Heart right ventricle (tissue), 16 donors: ENCODE measurements around the gene SPACA6. TPM values are rescaled to one million over a fixed set of nuclear protein-coding genes. Genes with fewer than 3 reads are reported as not detected.
A peak's percentile ranks its signal among the peaks of the same experiment; 100 is the strongest.

Experiments
- ATAC-seq, 8 donors: fragments of 200-7000 bp; cut with Tn5 transposase; one replicate each; pipeline ENCODE4 v1.9.1; 2020; ENCODE audit warnings: mild to moderate bottlenecking in 8 of 8, moderate library complexity in 8 of 8, moderate number of reproducible peaks in 1 of 8
- DNase-seq, 2 donors: peaks; one replicate each; pipeline ENCODE4 v3.0.0-alpha.2; 2020
- H3K27ac ChIP-seq, 10 donors: fragments of 200-600 bp; sonication (generic) in 2 of 10; one replicate each; pipeline versions ENCODE4 v1.5.0 to v1.8.0; 2020 to 2022; ENCODE audit warnings: mild to moderate bottlenecking in 3 of 10
- H3K27me3 ChIP-seq, 7 donors: fragments of 200-600 bp; one replicate each; pipeline ENCODE4 v1.8.0; 2021 to 2022; ENCODE audit warnings: mild to moderate bottlenecking in 2 of 7
- H3K36me3 ChIP-seq, 9 donors: fragments of 200-600 bp; sonication (generic) in 1 of 9; one replicate each; pipeline versions ENCODE4 v1.5.0 to v1.8.0; 2020 to 2022; ENCODE audit warnings: mild to moderate bottlenecking in 2 of 9
- H3K4me1 ChIP-seq, 9 donors: fragments of 200-600 bp; sonication (generic) in 1 of 9; one replicate each; pipeline versions ENCODE4 v1.5.0 to v1.8.0; 2020 to 2022; ENCODE audit warnings: mild to moderate bottlenecking in 4 of 9
- H3K4me3 ChIP-seq, 10 donors: fragments of 200-600 bp; sonication (generic) in 2 of 10; one replicate each; pipeline versions ENCODE4 v1.5.0 to v1.8.0; 2020 to 2022; ENCODE audit warnings: mild to moderate bottlenecking in 7 of 10, moderate library complexity in 2 of 10
- H3K9me3 ChIP-seq, 11 donors: fragments of 200-600 bp in 10 of 11; sonication (generic) in 2 of 11; one replicate each; pipeline versions ENCODE4 v1.5.0 to v1.8.0; 2013 to 2022; ENCODE audit warnings: mild to moderate bottlenecking in 2 of 11, control low read depth in 1 of 11, moderate library complexity in 1 of 11
- WGBS, 2 donors: extraction: QIAGEN DNeasy Blood & Tissue Kit; methylation state at CpG; one replicate each; pipeline ENCODE4 v1.1.7; 2013; ENCODE audit warnings: inconsistent platforms in 1 of 2; 5-methylcytosine and 5-hydroxymethylcytosine counted together
- intact Hi-C, 10 donors: fragments of 100-400 bp; cut with DNase I; formaldehyde crosslinking; loops; one replicate each; pipeline versions ENCODE4 v1.11.1 to v1.14.2; 2022
- polyA plus RNA-seq, 2 donors: library from polyadenylated mRNA; stranded (reverse); fragments of 200-250 nt; gene quantifications; one replicate each; pipeline ENCODE4 v1.2.3, GENCODE V29; 2013
- total RNA-seq, 10 donors: library from RNA; stranded (reverse); fragmentation: NEBNext Ultra II Directional in 3 of 10; extraction: Animal tissue kit (Norgen Biotek cat#: 25700) in 3 of 10; gene quantifications; one replicate each; pipeline versions ENCODE4 v1.2.1 to v1.2.4, GENCODE V29; 2021 to 2023
- TF ChIP-seq, protein P1 (sequence below), 9 donors: fragments of 200-600 bp; sonication (generic) in 2 of 9; IDR thresholded peaks; one replicate each; pipeline versions ENCODE4 v1.5.0 to v1.8.0; 2021 to 2022; ENCODE audit warnings: antibody characterized with exemption in 9 of 9, mild to moderate bottlenecking in 5 of 9, moderate library complexity in 1 of 9
- donor health status: Arrhythmogenic right ventricular cardiomyopathy.
- donor health status: ischemic (EF 13 %, LVEDD 7.1; RV severe dilation, severe dysfunction).
- donor health status: healthy with polysubstance abuse.
- donor health status: DM: no; HTN: yes; CAD: no.
- donor health status: DM: no; HTN: no; CAD: no.
- donor health status: ischemic (EF 25% LVEDD 6.9; RV normal size, moderate dysfunction).
- donor health status: ischemic (EF 25% LVEDD 5.7; RV mildly dilated, moderate dysfunction).
- donor health status: healthy.
- donor health status: DM: yes; HTN: yes; CAD: no.
- donor health status: Ischemic cardiomyopathy.
- donor health status: ischemic (EF 35%, LVEDD 5.7; RV mildly dilated, moderate dysfunction).
- donor health status: nonischemic (EF 11% LVEDD 7.7; RV severe dilation, severe dysfunction).
- donor health status: DM: yes; HTN: yes; CAD: no.
- donor health status: PGD.
- donor health status: ischemic (EF 29% LVEDD 5.4; RV normal size, mild dysfunction).
- donor health status: nonischemic (EF 23%, LVEDD 6.1; RV moderate dilation, normal function).

The SPACA6 gene
- total and polyA plus RNA-seq, 12 donors = 6.4 to 45.1 (median 10.1) TPM

DNA sequence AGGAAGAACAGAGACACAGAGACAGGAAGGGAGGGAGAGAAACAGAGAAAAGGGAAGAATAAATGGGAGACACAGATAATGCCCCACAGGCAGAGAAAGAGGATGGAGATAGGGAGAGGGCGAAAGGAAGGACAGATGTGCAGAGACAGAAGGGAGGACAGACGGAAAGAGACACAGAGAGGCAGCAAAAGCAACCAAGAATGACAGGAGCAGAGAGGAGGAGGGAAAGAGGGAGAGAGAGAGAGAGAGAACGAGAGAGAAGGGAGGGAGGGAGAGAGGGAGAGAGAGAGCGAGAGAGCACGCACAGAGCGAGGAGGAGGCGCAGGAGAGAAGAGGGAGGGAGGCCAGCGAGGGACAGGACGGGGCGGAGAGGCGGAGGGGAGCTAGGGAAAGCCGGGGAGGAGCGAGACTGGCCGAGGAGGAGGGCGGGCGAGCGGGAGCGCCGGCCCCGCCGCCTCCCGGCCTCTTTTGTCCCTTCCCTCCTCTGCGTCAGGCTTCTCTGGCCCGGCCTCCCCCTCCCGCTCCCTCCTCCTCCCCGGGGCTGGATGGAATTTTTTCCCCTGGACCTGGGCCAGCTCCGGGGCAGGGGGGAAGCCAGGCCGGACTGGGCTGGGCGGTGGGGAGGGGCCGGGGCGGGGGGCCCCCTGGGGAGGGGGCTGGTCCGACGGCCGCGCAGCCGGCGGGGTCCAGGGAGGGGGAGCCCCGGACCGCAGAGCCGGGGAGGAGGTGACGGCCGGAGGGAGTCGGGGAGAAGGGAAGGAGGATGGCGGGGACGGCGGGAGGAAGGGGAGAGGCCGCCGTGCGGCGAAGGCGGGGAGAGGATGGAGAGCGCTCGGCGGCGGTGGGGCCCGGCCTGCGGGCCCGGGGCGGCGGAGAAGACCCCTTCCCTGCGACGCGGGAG lies 4.2 kb upstream of the SPACA6 start:
- H3K4me1 ChIP-seq = peaks cover 8 to 51% (median 40%) of the 10 kb centered on the region in 9 donors
- no peaks in the 10 kb centered on the region for H3K9me3 ChIP-seq
- H3K27ac ChIP-seq = peak overlapping the region; percentile 93 to 100 (median 97)
- 1% methylated on average over 32 to 60 of the region's 63 CpGs for WGBS, 2 donors
- DNase-seq (peak; percentile 93 to 96), ATAC-seq (peak; percentile 88 to 94 (median 89))
- intact Hi-C loops = loop anchor here in 4 of 10 donors (5.0 to 10.0 kb wide), 3 partner anchors 108 to 318 kb away; partner anchors contain the start of genes FPR3 (in 2 of the 4) and ZNF615 (in 1 of the 4)
- TF ChIP-seq, protein P1, sequence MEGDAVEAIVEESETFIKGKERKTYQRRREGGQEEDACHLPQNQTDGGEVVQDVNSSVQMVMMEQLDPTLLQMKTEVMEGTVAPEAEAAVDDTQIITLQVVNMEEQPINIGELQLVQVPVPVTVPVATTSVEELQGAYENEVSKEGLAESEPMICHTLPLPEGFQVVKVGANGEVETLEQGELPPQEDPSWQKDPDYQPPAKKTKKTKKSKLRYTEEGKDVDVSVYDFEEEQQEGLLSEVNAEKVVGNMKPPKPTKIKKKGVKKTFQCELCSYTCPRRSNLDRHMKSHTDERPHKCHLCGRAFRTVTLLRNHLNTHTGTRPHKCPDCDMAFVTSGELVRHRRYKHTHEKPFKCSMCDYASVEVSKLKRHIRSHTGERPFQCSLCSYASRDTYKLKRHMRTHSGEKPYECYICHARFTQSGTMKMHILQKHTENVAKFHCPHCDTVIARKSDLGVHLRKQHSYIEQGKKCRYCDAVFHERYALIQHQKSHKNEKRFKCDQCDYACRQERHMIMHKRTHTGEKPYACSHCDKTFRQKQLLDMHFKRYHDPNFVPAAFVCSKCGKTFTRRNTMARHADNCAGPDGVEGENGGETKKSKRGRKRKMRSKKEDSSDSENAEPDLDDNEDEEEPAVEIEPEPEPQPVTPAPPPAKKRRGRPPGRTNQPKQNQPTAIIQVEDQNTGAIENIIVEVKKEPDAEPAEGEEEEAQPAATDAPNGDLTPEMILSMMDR (IDR thresholded peaks at IDR 0.05) = peak in 4 of 9 donors; percentile 10 to 31 (median 24)
- peak overlapping the region; percentile 63 to 100 (median 90) for H3K4me3 ChIP-seq
- H3K36me3 ChIP-seq = peaks cover 0 to 19% (median 0%) of the 10 kb centered on the region in 9 donors
- H3K27me3 ChIP-seq = peaks cover 0 to 30% (median 0%) of the 10 kb centered on the region in 7 donors

DNA sequence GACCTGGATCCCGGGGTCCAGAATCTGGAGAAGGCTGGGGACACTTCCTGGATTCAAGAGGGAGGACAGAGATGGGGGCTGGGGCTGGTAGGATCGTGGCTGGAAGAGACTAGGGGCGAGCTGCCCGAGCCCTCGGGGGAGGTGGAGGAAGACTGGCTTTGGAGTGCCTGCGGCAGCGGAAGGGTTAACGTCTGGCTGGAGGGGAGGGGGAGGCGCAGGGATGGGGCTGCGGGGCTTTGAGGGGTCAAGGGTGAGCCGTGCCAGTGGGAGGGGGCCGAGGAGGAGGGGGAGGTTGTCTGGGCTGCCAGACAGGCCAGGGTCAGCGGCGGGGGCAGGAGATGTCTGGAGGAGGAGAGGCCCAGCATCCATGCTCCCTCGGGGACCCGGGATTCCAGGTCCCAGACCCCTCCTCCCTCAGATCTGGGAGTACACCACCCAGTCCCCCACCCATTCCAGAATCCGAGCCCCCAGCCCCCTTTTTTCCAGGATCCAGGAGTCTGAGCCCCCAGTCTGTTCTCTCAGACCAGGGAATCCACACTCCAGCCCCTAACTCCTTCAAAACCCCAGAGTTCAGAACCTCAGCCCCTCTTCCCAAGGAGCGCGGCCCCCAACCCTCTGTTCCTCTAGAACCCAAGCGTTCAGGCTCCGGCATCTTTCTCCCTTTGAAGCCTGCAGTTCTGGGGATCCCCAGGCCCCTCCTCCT lies 3.2 kb upstream of the SPACA6 start:
- TF ChIP-seq, protein P1 (IDR thresholded peaks at IDR 0.05) = no peak
- no peaks in the 10 kb centered on the region for H3K9me3 ChIP-seq
- 0% methylated on average over 20 to 21 of the region's 21 CpGs for WGBS, 2 donors
- H3K4me1 ChIP-seq = peaks cover 8 to 55% (median 40%) of the 10 kb centered on the region in 9 donors
- peak overlapping the region; percentile 63 to 100 (median 90) for H3K4me3 ChIP-seq
- ATAC-seq = peak in 6 of 8 donors; percentile 0 to 18 (median 2)
- intact Hi-C loops = loop anchor here in 4 of 10 donors (5.0 to 10.0 kb wide), 3 partner anchors 107 to 317 kb away; partner anchors contain the start of genes FPR3 (in 2 of the 4) and ZNF615 (in 1 of the 4)
- peaks cover 0 to 30% (median 0%) of the 10 kb centered on the region in 7 donors for H3K27me3 ChIP-seq
- peak; percentile 46 to 63 for DNase-seq
- H3K36me3 ChIP-seq = peaks cover 0 to 29% (median 8%) of the 10 kb centered on the region in 9 donors
- peak overlapping the region; percentile 93 to 100 (median 97) for H3K27ac ChIP-seq

DNA sequence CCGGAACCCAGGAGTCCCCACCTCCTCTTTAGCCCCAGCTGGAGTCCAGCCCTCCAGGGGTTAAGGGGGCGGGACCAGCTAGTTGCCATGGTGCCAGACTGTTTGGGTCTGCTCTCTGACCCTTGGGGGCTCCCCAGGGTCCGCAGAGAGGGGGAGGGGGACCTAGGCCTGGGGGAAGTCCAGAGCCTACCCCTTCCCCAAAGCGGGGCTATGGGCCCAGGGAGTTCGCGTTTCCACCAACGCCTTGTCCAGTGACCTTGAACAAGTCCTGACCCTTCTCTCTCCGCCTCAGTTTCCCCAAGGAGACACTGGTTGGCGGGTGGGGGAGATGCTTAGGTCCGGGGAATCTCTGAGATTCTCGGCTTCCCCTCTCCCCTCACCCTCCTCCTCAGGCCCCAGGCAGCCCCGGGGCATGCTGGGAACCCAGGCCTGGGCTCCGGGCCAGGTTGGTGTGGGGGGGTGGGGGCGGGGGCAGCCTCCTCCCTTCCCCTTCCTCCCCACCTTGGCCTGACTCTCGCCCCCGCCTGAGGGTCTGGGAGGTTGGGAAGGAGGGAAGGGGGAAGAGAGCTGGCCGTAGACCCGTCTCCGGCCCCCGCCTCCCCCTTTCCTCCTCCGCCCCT lies 2.6 kb upstream of the SPACA6 start:
- no peaks in the 10 kb centered on the region for H3K9me3 ChIP-seq
- H3K36me3 ChIP-seq = peaks cover 0 to 35% (median 14%) of the 10 kb centered on the region in 9 donors
- peak; percentile 45 to 73 (median 62) for ATAC-seq
- peak overlapping the region; percentile 93 to 100 (median 97) for H3K27ac ChIP-seq
- DNase-seq = peak; percentile 75 to 78
- peaks cover 8 to 61% (median 40%) of the 10 kb centered on the region in 9 donors for H3K4me1 ChIP-seq
- TF ChIP-seq, protein P1 (IDR thresholded peaks at IDR 0.05) = no peak
- peak overlapping the region; percentile 63 to 100 (median 90) for H3K4me3 ChIP-seq
- intact Hi-C loops = no loop called here
- 0% methylated on average over 14 to 19 of the region's 21 CpGs for WGBS, 2 donors
- peaks cover 0 to 30% (median 0%) of the 10 kb centered on the region in 7 donors for H3K27me3 ChIP-seq
